SK-N-SH treated with all-trans-retinoic acid at 6 μM for 48 hours (cell line): ENCODE data around the gene QRSL1.

Experiments
- ATAC-seq: fragments of 200-7000 bp; cut with Tn5 transposase; 3 replicates; pipeline ENCODE4 v1.9.1; 2020; ENCODE audit warnings: mild to moderate bottlenecking, moderate library complexity
- ARNTL ChIP-seq: fragments of 450-650 bp; formaldehyde crosslinking; IDR thresholded peaks from 2 replicates; pipeline ENCODE4 v1.5.0; 2020; ENCODE audit warnings: low read depth, mild to moderate bottlenecking, moderate library complexity, borderline replicate concordance
- BACH2 ChIP-seq: fragments of 250-450 bp; sonication (Bioruptor Pico); IDR thresholded peaks from 2 replicates; pipeline ENCODE4 v1.9.0; 2021; ENCODE audit warnings: mild to moderate bottlenecking, borderline replicate concordance
- CSDC2 ChIP-seq: fragments of 250-450 bp; sonication (Bioruptor Pico); IDR thresholded peaks from 2 replicates; pipeline ENCODE4 v1.5.0; 2020; ENCODE audit warnings: mild to moderate bottlenecking, moderate library complexity
- ESRRG ChIP-seq: fragments of 250-450 bp; sonication (Bioruptor Pico); IDR thresholded peaks from 2 replicates; pipeline ENCODE4 v1.6.1; 2021; ENCODE audit warnings: mild to moderate bottlenecking
- GLIS3 ChIP-seq: fragments of 250-450 bp; sonication (Bioruptor Pico); IDR thresholded peaks from 2 replicates; pipeline ENCODE4 v1.5.0; 2020; ENCODE audit warnings: mild to moderate bottlenecking, moderate library complexity
- ISL1 ChIP-seq: fragments of 250-450 bp; sonication (Bioruptor Pico); IDR thresholded peaks from 2 replicates; pipeline ENCODE4 v2.1.2; 2022; ENCODE audit warnings: mild to moderate bottlenecking, moderate library complexity
- OSR1 ChIP-seq: fragments of 250-450 bp; sonication (Bioruptor Pico); IDR thresholded peaks from 2 replicates; pipeline ENCODE4 v1.8.0; 2022; ENCODE audit warnings: moderate library complexity, mild to moderate bottlenecking, inconsistent platforms
- PPARA ChIP-seq: fragments of 250-450 bp; sonication (Bioruptor Pico); IDR thresholded peaks from 2 replicates; pipeline ENCODE4 v1.5.0; 2020; ENCODE audit warnings: mild to moderate bottlenecking, borderline replicate concordance
- RARB ChIP-seq: fragments of 250-450 bp; sonication (Bioruptor Pico); IDR thresholded peaks from 2 replicates; pipeline ENCODE4 v1.8.0; 2021; ENCODE audit warnings: mild to moderate bottlenecking, moderate library complexity
- SNAI2 ChIP-seq: fragments of 250-450 bp; sonication (Bioruptor Pico); IDR thresholded peaks from 2 replicates; pipeline ENCODE4 v1.5.0; 2020; ENCODE audit warnings: mild to moderate bottlenecking, moderate library complexity
- TCF4 ChIP-seq: fragments of 250-450 bp; sonication (Bioruptor Pico); IDR thresholded peaks from 2 replicates; pipeline ENCODE4 v1.8.0; 2021; ENCODE audit warnings: mild to moderate bottlenecking, moderate library complexity, borderline replicate concordance
- TOX ChIP-seq: fragments of 250-450 bp; sonication (Bioruptor Pico); IDR thresholded peaks from 2 replicates; pipeline ENCODE4 v1.8.0; 2021; ENCODE audit warnings: mild to moderate bottlenecking, moderate library complexity, borderline replicate concordance
- ZC3H10 ChIP-seq: fragments of 250-450 bp; sonication (Bioruptor Pico); IDR thresholded peaks from 2 replicates; pipeline ENCODE4 v1.5.1; 2021; ENCODE audit warnings: mild to moderate bottlenecking, moderate library complexity
- ZFP3 ChIP-seq: fragments of 250-450 bp; sonication (Bioruptor Pico); IDR thresholded peaks from 2 replicates; pipeline ENCODE4 v1.5.0; 2020; ENCODE audit warnings: mild to moderate bottlenecking, moderate library complexity
- ZNF565 ChIP-seq: fragments of 450-650 bp; formaldehyde crosslinking; conservative IDR thresholded peaks from 2 replicates; pipeline ENCODE4 v1.5.0; 2020; ENCODE audit warnings: low read depth, mild to moderate bottlenecking, moderate library complexity
- ZNF70 ChIP-seq: fragments of 450-650 bp; formaldehyde crosslinking; IDR thresholded peaks from 2 replicates; pipeline ENCODE4 v1.5.0; 2020; ENCODE audit warnings: mild to moderate bottlenecking, moderate library complexity
- ZNF8 ChIP-seq: fragments of 450-650 bp; formaldehyde crosslinking; IDR thresholded peaks from 2 replicates; pipeline ENCODE4 v1.5.0; 2020; ENCODE audit warnings: mild to moderate bottlenecking, moderate library complexity
- TF ChIP-seq, protein P1 (sequence below): fragments of 250-450 bp; sonication (Bioruptor Pico); IDR thresholded peaks from 2 replicates; pipeline ENCODE4 v1.5.1; 2021; ENCODE audit warnings: mild to moderate bottlenecking, moderate library complexity
- TF ChIP-seq, protein P2 (sequence below): fragments of 250-450 bp; sonication (Bioruptor Pico); IDR thresholded peaks from 2 replicates; pipeline ENCODE4 v1.8.0; 2021; ENCODE audit warnings: low read depth, mild to moderate bottlenecking, moderate library complexity, borderline replicate concordance
- TF ChIP-seq, protein P3 (sequence below): fragments of 250-450 bp; sonication (Bioruptor Pico); IDR thresholded peaks from 2 replicates; pipeline ENCODE4 v1.8.0; 2020; ENCODE audit warnings: mild to moderate bottlenecking, moderate library complexity, borderline replicate concordance
- TF ChIP-seq, protein P4 (sequence below): fragments of 250-450 bp; sonication (Bioruptor Pico); IDR thresholded peaks from 2 replicates; pipeline ENCODE4 v1.5.1; 2020; ENCODE audit warnings: low read depth, mild to moderate bottlenecking, moderate library complexity

The QRSL1 gene

DNA sequence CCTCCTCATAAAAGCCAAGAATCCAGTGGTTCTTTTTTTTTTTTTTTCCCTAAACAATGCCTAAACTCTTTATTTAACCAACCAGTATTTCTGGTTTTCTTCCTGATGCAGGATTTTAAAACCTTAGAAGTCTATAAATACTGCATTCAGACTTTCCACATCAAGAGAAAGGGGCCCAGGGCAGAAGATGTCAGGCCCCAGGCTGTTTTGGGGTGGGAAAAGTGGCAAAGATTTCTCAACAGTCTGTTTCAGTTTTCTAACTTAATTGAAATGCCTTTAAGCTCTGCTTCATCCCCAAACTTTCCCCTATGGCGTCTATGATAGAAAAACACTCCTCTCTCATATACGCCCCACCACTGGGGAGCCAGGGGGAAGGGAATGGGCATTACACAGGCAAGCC, 33.1 kb downstream of the QRSL1 start:
- no peak for ATAC-seq
- TF ChIP-seq, protein P1, sequence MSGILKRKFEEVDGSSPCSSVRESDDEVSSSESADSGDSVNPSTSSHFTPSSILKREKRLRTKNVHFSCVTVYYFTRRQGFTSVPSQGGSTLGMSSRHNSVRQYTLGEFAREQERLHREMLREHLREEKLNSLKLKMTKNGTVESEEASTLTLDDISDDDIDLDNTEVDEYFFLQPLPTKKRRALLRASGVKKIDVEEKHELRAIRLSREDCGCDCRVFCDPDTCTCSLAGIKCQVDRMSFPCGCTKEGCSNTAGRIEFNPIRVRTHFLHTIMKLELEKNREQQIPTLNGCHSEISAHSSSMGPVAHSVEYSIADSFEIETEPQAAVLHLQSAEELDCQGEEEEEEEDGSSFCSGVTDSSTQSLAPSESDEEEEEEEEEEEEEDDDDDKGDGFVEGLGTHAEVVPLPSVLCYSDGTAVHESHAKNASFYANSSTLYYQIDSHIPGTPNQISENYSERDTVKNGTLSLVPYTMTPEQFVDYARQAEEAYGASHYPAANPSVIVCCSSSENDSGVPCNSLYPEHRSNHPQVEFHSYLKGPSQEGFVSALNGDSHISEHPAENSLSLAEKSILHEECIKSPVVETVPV (CRISPR knock-in tag): no peak
- TF ChIP-seq ESRRG (CRISPR knock-in tag): no peak
- TF ChIP-seq PPARA: no peak
- no peak for TF ChIP-seq ISL1 (CRISPR knock-in tag)
- TF ChIP-seq ARNTL (CRISPR knock-in tag): no peak
- TF ChIP-seq ZFP3 (CRISPR knock-in tag): no peak
- no peak for TF ChIP-seq CSDC2 (CRISPR knock-in tag)
- TF ChIP-seq GLIS3 (CRISPR knock-in tag): no peak
- TF ChIP-seq, protein P2, sequence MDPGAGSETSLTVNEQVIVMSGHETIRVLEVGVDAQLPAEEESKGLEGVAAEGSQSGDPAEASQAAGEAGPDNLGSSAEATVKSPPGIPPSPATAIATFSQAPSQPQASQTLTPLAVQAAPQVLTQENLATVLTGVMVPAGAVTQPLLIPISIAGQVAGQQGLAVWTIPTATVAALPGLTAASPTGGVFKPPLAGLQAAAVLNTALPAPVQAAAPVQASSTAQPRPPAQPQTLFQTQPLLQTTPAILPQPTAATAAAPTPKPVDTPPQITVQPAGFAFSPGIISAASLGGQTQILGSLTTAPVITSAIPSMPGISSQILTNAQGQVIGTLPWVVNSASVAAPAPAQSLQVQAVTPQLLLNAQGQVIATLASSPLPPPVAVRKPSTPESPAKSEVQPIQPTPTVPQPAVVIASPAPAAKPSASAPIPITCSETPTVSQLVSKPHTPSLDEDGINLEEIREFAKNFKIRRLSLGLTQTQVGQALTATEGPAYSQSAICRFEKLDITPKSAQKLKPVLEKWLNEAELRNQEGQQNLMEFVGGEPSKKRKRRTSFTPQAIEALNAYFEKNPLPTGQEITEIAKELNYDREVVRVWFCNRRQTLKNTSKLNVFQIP (CRISPR knock-in tag): no peak
- TF ChIP-seq TCF4: no peak
- TF ChIP-seq ZNF565 (CRISPR knock-in tag): no peak

DNA sequence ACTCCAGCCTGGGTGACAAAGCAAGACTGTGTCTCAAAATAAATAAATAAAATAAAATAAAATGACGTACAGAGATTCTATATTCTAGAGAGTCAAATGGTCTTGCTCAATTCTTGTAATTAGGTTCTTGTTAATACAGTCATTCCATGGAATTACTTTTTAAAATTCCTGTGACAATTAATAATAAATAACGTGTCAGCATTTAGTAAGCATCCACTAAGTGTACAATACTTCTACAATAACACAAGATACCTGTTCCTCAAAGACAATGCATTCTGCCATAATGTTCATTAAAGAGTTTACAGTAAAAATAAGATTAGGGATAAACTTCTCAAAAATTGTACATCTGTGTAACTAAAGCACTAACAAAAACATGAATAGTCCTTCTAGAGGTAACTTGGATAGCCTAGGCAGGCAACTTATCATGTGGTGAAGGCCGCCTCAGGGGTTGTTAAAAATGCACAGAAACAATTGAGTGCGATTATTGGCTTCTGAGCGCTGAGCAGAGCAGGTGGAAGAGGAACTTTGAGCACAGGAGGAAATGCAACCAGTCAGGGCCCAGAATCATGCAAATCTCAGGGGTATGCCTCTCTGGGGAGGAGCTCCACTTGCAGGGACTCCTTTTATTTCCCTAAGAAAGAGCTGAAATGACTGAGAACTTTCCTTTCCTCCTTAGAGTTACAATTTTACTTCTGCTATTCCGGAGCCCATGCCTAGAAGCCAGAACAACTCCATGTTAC, 37.1 kb downstream of the QRSL1 start:
- no peak for ATAC-seq
- no peak for TF ChIP-seq ZNF565 (CRISPR knock-in tag)
- TF ChIP-seq OSR1 (CRISPR knock-in tag): no peak
- no peak for TF ChIP-seq CSDC2 (CRISPR knock-in tag)
- TF ChIP-seq SNAI2 (CRISPR knock-in tag): no peak
- TF ChIP-seq, protein P1 (CRISPR knock-in tag): no peak
- TF ChIP-seq GLIS3 (CRISPR knock-in tag): no peak
- no peak for TF ChIP-seq BACH2 (CRISPR knock-in tag)
- TF ChIP-seq, protein P3, sequence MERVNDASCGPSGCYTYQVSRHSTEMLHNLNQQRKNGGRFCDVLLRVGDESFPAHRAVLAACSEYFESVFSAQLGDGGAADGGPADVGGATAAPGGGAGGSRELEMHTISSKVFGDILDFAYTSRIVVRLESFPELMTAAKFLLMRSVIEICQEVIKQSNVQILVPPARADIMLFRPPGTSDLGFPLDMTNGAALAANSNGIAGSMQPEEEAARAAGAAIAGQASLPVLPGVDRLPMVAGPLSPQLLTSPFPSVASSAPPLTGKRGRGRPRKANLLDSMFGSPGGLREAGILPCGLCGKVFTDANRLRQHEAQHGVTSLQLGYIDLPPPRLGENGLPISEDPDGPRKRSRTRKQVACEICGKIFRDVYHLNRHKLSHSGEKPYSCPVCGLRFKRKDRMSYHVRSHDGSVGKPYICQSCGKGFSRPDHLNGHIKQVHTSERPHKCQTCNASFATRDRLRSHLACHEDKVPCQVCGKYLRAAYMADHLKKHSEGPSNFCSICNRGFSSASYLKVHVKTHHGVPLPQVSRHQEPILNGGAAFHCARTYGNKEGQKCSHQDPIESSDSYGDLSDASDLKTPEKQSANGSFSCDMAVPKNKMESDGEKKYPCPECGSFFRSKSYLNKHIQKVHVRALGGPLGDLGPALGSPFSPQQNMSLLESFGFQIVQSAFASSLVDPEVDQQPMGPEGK (CRISPR knock-in tag): no peak
- TF ChIP-seq ZC3H10 (CRISPR knock-in tag): no peak
- no peak for TF ChIP-seq ZNF8
- no peak for TF ChIP-seq ISL1 (CRISPR knock-in tag)
- TF ChIP-seq ARNTL (CRISPR knock-in tag): no peak
- TF ChIP-seq TCF4: no peak
- TF ChIP-seq, protein P2 (CRISPR knock-in tag): no peak
- TF ChIP-seq RARB (CRISPR knock-in tag): no peak

DNA sequence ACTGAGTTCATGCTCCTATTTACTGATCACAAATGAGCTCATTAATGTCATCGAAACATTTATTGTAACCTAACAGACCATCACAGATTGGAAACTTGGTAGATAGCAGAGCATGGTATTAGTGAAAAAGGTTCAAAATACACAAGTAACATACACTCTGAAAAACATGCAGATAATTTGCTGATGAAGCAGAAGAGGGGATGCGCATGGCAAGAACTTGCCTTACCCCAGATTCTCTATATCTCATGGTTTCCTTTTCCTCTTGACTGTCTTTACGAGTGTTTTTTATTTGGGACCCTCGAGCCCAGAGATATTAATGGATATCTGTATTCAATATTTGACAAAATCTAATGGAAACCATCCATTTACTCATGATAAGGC, 37.6 kb downstream of the QRSL1 start:
- ATAC-seq: no peak
- TF ChIP-seq, protein P4, sequence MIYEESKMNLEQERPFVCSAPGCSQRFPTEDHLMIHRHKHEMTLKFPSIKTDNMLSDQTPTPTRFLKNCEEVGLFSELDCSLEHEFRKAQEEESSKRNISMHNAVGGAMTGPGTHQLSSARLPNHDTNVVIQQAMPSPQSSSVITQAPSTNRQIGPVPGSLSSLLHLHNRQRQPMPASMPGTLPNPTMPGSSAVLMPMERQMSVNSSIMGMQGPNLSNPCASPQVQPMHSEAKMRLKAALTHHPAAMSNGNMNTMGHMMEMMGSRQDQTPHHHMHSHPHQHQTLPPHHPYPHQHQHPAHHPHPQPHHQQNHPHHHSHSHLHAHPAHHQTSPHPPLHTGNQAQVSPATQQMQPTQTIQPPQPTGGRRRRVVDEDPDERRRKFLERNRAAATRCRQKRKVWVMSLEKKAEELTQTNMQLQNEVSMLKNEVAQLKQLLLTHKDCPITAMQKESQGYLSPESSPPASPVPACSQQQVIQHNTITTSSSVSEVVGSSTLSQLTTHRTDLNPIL (CRISPR knock-in tag): no peak
- TF ChIP-seq ARNTL (CRISPR knock-in tag) (no peak), ESRRG (CRISPR knock-in tag) (no peak), PPARA (no peak), TCF4 (no peak), SNAI2 (CRISPR knock-in tag) (no peak), OSR1 (CRISPR knock-in tag) (no peak), TOX (CRISPR knock-in tag) (no peak), ZNF70 (CRISPR knock-in tag) (no peak), ZFP3 (CRISPR knock-in tag) (no peak), BACH2 (CRISPR knock-in tag) (no peak), ZNF8 (no peak), ISL1 (CRISPR knock-in tag) (no peak)
- TF ChIP-seq, protein P3 (CRISPR knock-in tag): no peak
